Measurements from ENCODE around the gene PRKAG2. TPM values are rescaled to one million over a fixed set of nuclear protein-coding genes. Genes with fewer than 3 reads are reported as not detected.

The PRKAG2 gene
- total RNA-seq, 1 donor from 2014 or later = 20.8 TPM

- no peak overlapping the region for H3K4me3 ChIP-seq (ENCODE audit: low read depth, low read length)
- no peak for DNase-seq (ENCODE audit: low read depth)
- TF ChIP-seq CTCF (conservative IDR thresholded peaks at IDR 0.05; ENCODE audit: low read depth, low read length) = no peak
Observed at GRCh38 chr7:151615784-151616183, 261.1 kb downstream of the PRKAG2 start.

- no peak overlapping the region for H3K4me3 ChIP-seq (ENCODE audit: low read depth, low read length)
- no peak for DNase-seq (ENCODE audit: low read depth)
- no peak for TF ChIP-seq CTCF (conservative IDR thresholded peaks at IDR 0.05; ENCODE audit: low read depth, low read length)
Observed at GRCh38 chr7:151615058-151615457, 261.9 kb downstream of the PRKAG2 start.

GRCh38 chr7:151614019-151614418, 262.9 kb downstream of the PRKAG2 start:
- no peak for DNase-seq (ENCODE audit: low read depth)
- TF ChIP-seq CTCF (conservative IDR thresholded peaks at IDR 0.05; ENCODE audit: low read depth, low read length) = no peak
- no peak overlapping the region for H3K4me3 ChIP-seq (ENCODE audit: low read depth, low read length)

- DNase-seq (ENCODE audit: low read depth) = no peak
- no peak overlapping the region for H3K4me3 ChIP-seq (ENCODE audit: low read depth, low read length)
- no peak for TF ChIP-seq CTCF (conservative IDR thresholded peaks at IDR 0.05; ENCODE audit: low read depth, low read length)
Observed at GRCh38 chr7:151611878-151612277, 265.0 kb downstream of the PRKAG2 start.

- no peak overlapping the region for H3K4me3 ChIP-seq (ENCODE audit: low read depth, low read length)
- no peak for DNase-seq (ENCODE audit: low read depth)
- TF ChIP-seq CTCF (conservative IDR thresholded peaks at IDR 0.05; ENCODE audit: low read depth, low read length) = no peak
Observed at GRCh38 chr7:151611041-151611440, 265.9 kb downstream of the PRKAG2 start.

GRCh38 chr7:151608031-151608551, 268.8 kb downstream of the PRKAG2 start:
- TF ChIP-seq CTCF (conservative IDR thresholded peaks at IDR 0.05; ENCODE audit: low read depth, low read length) = no peak
- no peak overlapping the region for H3K4me3 ChIP-seq (ENCODE audit: low read depth, low read length)
- DNase-seq (ENCODE audit: low read depth) = no peak

- no peak for TF ChIP-seq CTCF (conservative IDR thresholded peaks at IDR 0.05; ENCODE audit: low read depth, low read length)
- no peak for DNase-seq (ENCODE audit: low read depth)
- no peak overlapping the region for H3K4me3 ChIP-seq (ENCODE audit: low read depth, low read length)
Observed at GRCh38 chr7:151607464-151607867, 269.4 kb downstream of the PRKAG2 start.

Measured in epithelial cell of proximal tubule (primary cell).